HepG2 (cell line): ENCODE measurements around the gene CASKIN1. TPM values are rescaled to one million over a fixed set of nuclear protein-coding genes. Genes with fewer than 3 reads are reported as not detected.

Experiments
- CEBPB ChIP-seq: IDR thresholded peaks from 2 replicates; pipeline ENCODE4 v1.6.1; 2011; ENCODE audit warnings: low read depth, low read length, improper control_type of control experiment, borderline replicate concordance
- EHMT2 ChIP-seq: fragments of 200-600 bp; sonication (generic); IDR thresholded peaks from 2 replicates; pipeline ENCODE4 v1.7.0; 2017; ENCODE audit warnings: antibody characterized with exemption, low read depth, low read length, borderline replicate concordance
- ELF1 ChIP-seq: sonication (generic); formaldehyde crosslinking; IDR thresholded peaks from 2 replicates; pipeline ENCODE4 v1.4.0; 2020; ENCODE audit warnings: missing genetic modification reagents
- HNF4A ChIP-seq: sonication (generic); formaldehyde crosslinking; IDR thresholded peaks from 2 replicates; pipeline ENCODE4 v1.4.0; 2020; ENCODE audit warnings: missing genetic modification reagents
- HOXA3 ChIP-seq: sonication (generic); formaldehyde crosslinking; IDR thresholded peaks from 2 replicates; pipeline ENCODE4 v1.5.0; 2020; ENCODE audit warnings: missing genetic modification reagents
- KMT2A ChIP-seq: sonication (generic); formaldehyde crosslinking; IDR thresholded peaks from 2 replicates; pipeline ENCODE4 v1.4.0; 2020; ENCODE audit warnings: missing genetic modification reagents
- NR2C2 ChIP-seq: sonication (generic); formaldehyde crosslinking; IDR thresholded peaks from 2 replicates; pipeline ENCODE4 v1.4.0; 2020; ENCODE audit warnings: missing genetic modification reagents, mild to moderate bottlenecking, moderate library complexity, borderline replicate concordance
- POLR2G ChIP-seq: fragments of 200-400 bp; formaldehyde crosslinking; IDR thresholded peaks from 2 replicates; pipeline ENCODE4 v1.6.1; 2018; ENCODE audit warnings: mild to moderate bottlenecking, low read depth, low read length, moderate library complexity
- RAD51 ChIP-seq: fragments of 450-650 bp; IDR thresholded peaks from 2 replicates; pipeline ENCODE4 v1.6.1; 2016; ENCODE audit warnings: borderline replicate concordance
- SAP130 ChIP-seq: IDR thresholded peaks from 2 replicates; pipeline ENCODE4 v1.6.1; 2016; ENCODE audit warnings: low read depth
- TCF7 ChIP-seq: sonication (generic); IDR thresholded peaks from 2 replicates; pipeline ENCODE4 v1.6.1; 2016; ENCODE audit warnings: antibody characterized with exemption, low read depth
- TCF7L2 ChIP-seq: IDR thresholded peaks from 2 replicates; pipeline ENCODE4 v1.6.1; 2011; ENCODE audit warnings: mild to moderate bottlenecking, low read depth, low read length, moderate library complexity
- ZBTB7B ChIP-seq: sonication (generic); formaldehyde crosslinking; IDR thresholded peaks from 2 replicates; pipeline ENCODE4 v1.4.0; 2020; ENCODE audit warnings: missing genetic modification reagents
- ZFP62 ChIP-seq: sonication (generic); formaldehyde crosslinking; IDR thresholded peaks from 2 replicates; pipeline ENCODE4 v1.4.0; 2020; ENCODE audit warnings: missing genetic modification reagents
- ZFX ChIP-seq: sonication (generic); formaldehyde crosslinking; IDR thresholded peaks from 2 replicates; pipeline ENCODE4 v1.4.0; 2020; ENCODE audit warnings: mild to moderate bottlenecking, low read depth, missing genetic modification reagents, moderate library complexity
- ZHX2 ChIP-seq, 2 experiments: sonication (generic) in 1 of 2; formaldehyde crosslinking in 1 of 2; IDR thresholded peaks; 2 replicates each; pipeline versions ENCODE4 v1.6.1 to v1.9.0; 2014 to 2022; ENCODE audit warnings: antibody characterized with exemption in 1 of 2, borderline replicate concordance in 1 of 2, inconsistent platforms in 1 of 2, low read depth in 1 of 2, missing genetic modification reagents in 1 of 2
- ZNF207 ChIP-seq: fragments of 450-650 bp; IDR thresholded peaks from 2 replicates; pipeline ENCODE4 v1.6.1; 2016; ENCODE audit warnings: antibody characterized with exemption, borderline replicate concordance
- polyA plus RNA-seq, 8 experiments: library from polyadenylated mRNA; depleted of rRNA in 3 of 8; stranded (reverse) in 7 of 8; unstranded in 1 of 8; fragments of >200 nt; fragmentation: Illumina TruSeq in 4 of 8; extraction: Trizol in 4 of 8; gene quantifications; 2 replicates each; pipeline versions ENCODE4 v1.2.1 to v1.2.3, GENCODE V29; 2011 to 2016; ENCODE audit warnings: low read depth in 4 of 8, missing spikeins in 1 of 8, mixed read lengths in 1 of 8; ENCODE audit not compliant: insufficient read depth in 1 of 8
- total RNA-seq, 5 experiments: library from RNA; depleted of rRNA; stranded (reverse); fragments of >200 nt; fragmentation: Illumina TruSeq; extraction: Trizol; gene quantifications; 2 replicates each; pipeline ENCODE4 v1.2.3, GENCODE V29; 2016; ENCODE audit warnings: low read depth in 1 of 5
- TF ChIP-seq, protein P1 (sequence below): sonication (generic); formaldehyde crosslinking; IDR thresholded peaks from 2 replicates; pipeline ENCODE4 v1.4.0; 2020; ENCODE audit warnings: missing genetic modification reagents, borderline replicate concordance
- TF ChIP-seq, protein P2 (sequence below): sonication (generic); formaldehyde crosslinking; IDR thresholded peaks from 2 replicates; pipeline ENCODE4 v1.4.0; 2020; ENCODE audit warnings: mild to moderate bottlenecking, missing genetic modification reagents
- TF ChIP-seq, protein P3 (sequence below): sonication (generic); formaldehyde crosslinking; IDR thresholded peaks from 2 replicates; pipeline ENCODE4 v1.8.1; 2023; ENCODE audit warnings: mild to moderate bottlenecking, missing genetic modification reagents

The CASKIN1 gene
- total and polyA plus RNA-seq, 2 of the 13 experiments (the other 11 are each of a cell fraction or from before 2014, with no cell fraction given): 1.2 to 2.2 TPM

DNA sequence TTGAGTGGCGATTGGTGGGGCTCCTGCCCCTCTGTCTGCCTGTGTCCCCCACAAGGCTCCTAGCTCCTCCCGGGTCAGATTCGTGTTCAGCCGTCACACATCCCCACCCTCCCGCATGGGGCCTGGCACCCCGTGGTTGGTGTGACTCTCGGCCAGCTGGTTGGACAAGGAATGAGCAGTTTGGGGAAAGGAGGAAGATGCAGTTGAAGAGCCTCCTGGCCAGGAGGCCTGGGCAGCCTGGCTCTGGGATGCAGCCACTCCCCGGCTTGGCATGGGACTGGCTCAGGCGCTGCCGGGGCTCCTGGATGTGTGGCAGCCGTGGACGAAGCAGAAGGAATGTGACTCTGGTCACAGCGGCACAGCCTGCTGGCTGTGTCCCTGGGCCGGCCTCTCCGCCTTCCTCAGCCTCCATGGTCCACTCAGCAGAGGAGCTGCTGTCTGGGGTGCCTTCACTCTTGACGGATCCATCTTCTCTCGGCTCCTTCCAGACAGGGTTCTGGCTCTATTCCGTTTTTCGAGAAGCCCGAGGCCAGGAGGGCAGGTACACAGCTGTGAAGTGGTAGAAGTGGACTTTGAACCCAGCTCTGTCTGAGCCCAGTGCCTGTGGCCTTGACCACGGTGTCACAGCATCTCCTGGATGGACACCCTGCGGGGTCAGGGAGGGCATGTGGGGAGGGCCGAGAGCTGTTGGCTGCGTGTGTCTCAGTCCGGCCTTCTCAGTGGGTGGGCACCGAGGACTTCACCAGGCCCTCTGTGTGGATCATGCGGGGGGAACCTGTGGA is 38.7 kb downstream of the CASKIN1 start (continued):
- 0 out of 2 replicates have a peak, but pooled peaks have one; percentile 1 for TF ChIP-seq ZHX2 (IDR thresholded peaks at IDR 0.05; ENCODE audit: low read depth)
- no peak for TF ChIP-seq ZHX2 (CRISPR knock-in tag; IDR thresholded peaks at IDR 0.05; ENCODE audit: borderline replicate concordance)
- TF ChIP-seq RAD51: no peak
- TF ChIP-seq NR2C2 (CRISPR knock-in tag): peak; percentile 91
- TF ChIP-seq, protein P1, sequence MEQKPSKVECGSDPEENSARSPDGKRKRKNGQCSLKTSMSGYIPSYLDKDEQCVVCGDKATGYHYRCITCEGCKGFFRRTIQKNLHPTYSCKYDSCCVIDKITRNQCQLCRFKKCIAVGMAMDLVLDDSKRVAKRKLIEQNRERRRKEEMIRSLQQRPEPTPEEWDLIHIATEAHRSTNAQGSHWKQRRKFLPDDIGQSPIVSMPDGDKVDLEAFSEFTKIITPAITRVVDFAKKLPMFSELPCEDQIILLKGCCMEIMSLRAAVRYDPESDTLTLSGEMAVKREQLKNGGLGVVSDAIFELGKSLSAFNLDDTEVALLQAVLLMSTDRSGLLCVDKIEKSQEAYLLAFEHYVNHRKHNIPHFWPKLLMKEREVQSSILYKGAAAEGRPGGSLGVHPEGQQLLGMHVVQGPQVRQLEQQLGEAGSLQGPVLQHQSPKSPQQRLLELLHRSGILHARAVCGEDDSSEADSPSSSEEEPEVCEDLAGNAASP (CRISPR knock-in tag): peak; percentile 97
- peak; percentile 45; the same call in 1 of the 2 replicates for TF ChIP-seq ELF1 (CRISPR knock-in tag)
- peak; percentile 74; the same call in 1 of the 2 replicates for TF ChIP-seq ZBTB7B (CRISPR knock-in tag)
- peak; percentile 100 for TF ChIP-seq HNF4A (CRISPR knock-in tag)
- TF ChIP-seq KMT2A (CRISPR knock-in tag): peak; percentile 72; the same call in 1 of the 2 replicates
- no peak for TF ChIP-seq TCF7L2
- TF ChIP-seq, protein P2, sequence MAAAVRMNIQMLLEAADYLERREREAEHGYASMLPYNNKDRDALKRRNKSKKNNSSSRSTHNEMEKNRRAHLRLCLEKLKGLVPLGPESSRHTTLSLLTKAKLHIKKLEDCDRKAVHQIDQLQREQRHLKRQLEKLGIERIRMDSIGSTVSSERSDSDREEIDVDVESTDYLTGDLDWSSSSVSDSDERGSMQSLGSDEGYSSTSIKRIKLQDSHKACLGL (CRISPR knock-in tag): peak; percentile 73; the same call in 1 of the 2 replicates
- TF ChIP-seq HOXA3 (CRISPR knock-in tag): peak; percentile 74
- peak; percentile 80 for TF ChIP-seq ZFX (CRISPR knock-in tag)
- TF ChIP-seq ZFP62 (CRISPR knock-in tag): no peak
- peak; percentile 97 for TF ChIP-seq SAP130 (CRISPR knock-in tag)
- TF ChIP-seq, protein P3, sequence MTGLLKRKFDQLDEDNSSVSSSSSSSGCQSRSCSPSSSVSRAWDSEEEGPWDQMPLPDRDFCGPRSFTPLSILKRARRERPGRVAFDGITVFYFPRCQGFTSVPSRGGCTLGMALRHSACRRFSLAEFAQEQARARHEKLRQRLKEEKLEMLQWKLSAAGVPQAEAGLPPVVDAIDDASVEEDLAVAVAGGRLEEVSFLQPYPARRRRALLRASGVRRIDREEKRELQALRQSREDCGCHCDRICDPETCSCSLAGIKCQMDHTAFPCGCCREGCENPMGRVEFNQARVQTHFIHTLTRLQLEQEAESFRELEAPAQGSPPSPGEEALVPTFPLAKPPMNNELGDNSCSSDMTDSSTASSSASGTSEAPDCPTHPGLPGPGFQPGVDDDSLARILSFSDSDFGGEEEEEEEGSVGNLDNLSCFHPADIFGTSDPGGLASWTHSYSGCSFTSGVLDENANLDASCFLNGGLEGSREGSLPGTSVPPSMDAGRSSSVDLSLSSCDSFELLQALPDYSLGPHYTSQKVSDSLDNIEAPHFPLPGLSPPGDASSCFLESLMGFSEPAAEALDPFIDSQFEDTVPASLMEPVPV: peak; percentile 45; the same call in 1 of the 2 replicates
- TF ChIP-seq TCF7: 0 out of 2 replicates have a peak, but pooled peaks have one; percentile 6
- no peak for TF ChIP-seq CEBPB
- no peak for TF ChIP-seq EHMT2
- TF ChIP-seq ZNF207: no peak
- peak; percentile 66 for TF ChIP-seq POLR2G
